Naive B cell (primary cell): ENCODE results near the gene MT1B. TPM values are rescaled to one million over a fixed set of nuclear protein-coding genes. Genes with fewer than 3 reads are reported as not detected.

Source experiments
- ATAC-seq, 2 donors: fragments of 150-1000 bp; cut with Tn5 transposase; 2 replicates each; pipeline ENCODE4 v1.10.0; 2021; ENCODE audit warnings: low read depth in 2 of 2, mild to moderate bottlenecking in 2 of 2, moderate library complexity in 2 of 2
- DNase-seq: peaks from one replicate; pipeline ENCODE4 v3.0.0; 2022
- H3K27ac Mint-ChIP-seq, 6 donors: one replicate each; pipeline ENCODE4 v1.8.0; 2020 to 2022; ENCODE audit warnings: mild to moderate bottlenecking in 6 of 6, mixed read lengths in 6 of 6, moderate library complexity in 5 of 6, inconsistent platforms in 2 of 6
- H3K27me3 Mint-ChIP-seq, 3 donors: one replicate each; pipeline ENCODE4 v1.8.0; 2021 to 2022; ENCODE audit warnings: mixed read lengths in 3 of 3, mild to moderate bottlenecking in 1 of 3
- H3K36me3 Mint-ChIP-seq, 2 donors: one replicate each; pipeline ENCODE4 v1.8.0; 2020 to 2022; ENCODE audit warnings: mixed read lengths in 2 of 2, inconsistent platforms in 1 of 2, mild to moderate bottlenecking in 1 of 2
- H3K4me1 Mint-ChIP-seq, 3 donors: one replicate each; pipeline ENCODE4 v1.8.0; 2020 to 2022; ENCODE audit warnings: mixed read lengths in 3 of 3, inconsistent platforms in 1 of 3, mild to moderate bottlenecking in 1 of 3, moderate library complexity in 1 of 3
- H3K4me3 Mint-ChIP-seq, 8 donors: one replicate each; pipeline ENCODE4 v1.8.0; 2020 to 2022; ENCODE audit warnings: mild to moderate bottlenecking in 8 of 8, mixed read lengths in 8 of 8, moderate library complexity in 8 of 8, inconsistent platforms in 2 of 8
- H3K9me3 Mint-ChIP-seq, 7 donors: one replicate each; pipeline ENCODE4 v1.8.0; 2020 to 2022; ENCODE audit warnings: mixed read lengths in 7 of 7, mild to moderate bottlenecking in 5 of 7, inconsistent platforms in 2 of 7, moderate library complexity in 1 of 7
- polyA plus RNA-seq, 6 donors: library from polyadenylated mRNA; unstranded; fragments of 300-500 nt; fragmentation: Illumina TruSeq; gene quantifications; one replicate each; pipeline ENCODE4 v1.2.3, GENCODE V29; 2021; ENCODE audit warnings: low read depth in 6 of 6

MT1B gene
- polyA plus RNA-seq, 6 donors from 2014 or later = not detected

DNA sequence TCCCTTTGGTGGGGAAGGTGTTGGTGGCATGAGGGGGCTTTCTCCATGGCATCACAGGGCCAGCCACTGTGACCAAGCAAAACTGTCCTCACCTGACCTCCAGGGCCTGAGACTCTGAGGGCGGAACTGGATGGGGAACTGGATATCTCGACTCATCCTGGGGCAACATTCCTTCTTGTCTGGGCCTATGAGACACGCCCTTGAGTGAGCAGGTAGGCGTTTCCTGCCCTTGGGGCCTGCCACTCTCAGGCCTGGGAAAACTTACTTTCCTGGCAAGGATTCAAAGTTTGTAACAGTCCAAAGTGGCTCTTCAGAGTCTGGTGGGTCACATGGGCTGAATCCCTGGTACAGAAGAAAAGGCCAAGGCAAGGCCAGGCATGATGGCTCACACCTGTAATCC is 40.2 kb downstream of the MT1B start:
- H3K4me3 Mint-ChIP-seq = no peak overlapping the region
- no peak for DNase-seq
- H3K9me3 Mint-ChIP-seq = peaks cover 0 to 8% (median 3%) of the 10 kb centered on the region in 7 donors
- peaks cover 0 to 2% of the 10 kb centered on the region in 2 donors for H3K36me3 Mint-ChIP-seq
- ATAC-seq = no peak
- no peak overlapping the region for H3K27ac Mint-ChIP-seq
- peaks cover 6 to 33% (median 27%) of the 10 kb centered on the region in 3 donors for H3K27me3 Mint-ChIP-seq
- H3K4me1 Mint-ChIP-seq = no peaks in the 10 kb centered on the region

DNA sequence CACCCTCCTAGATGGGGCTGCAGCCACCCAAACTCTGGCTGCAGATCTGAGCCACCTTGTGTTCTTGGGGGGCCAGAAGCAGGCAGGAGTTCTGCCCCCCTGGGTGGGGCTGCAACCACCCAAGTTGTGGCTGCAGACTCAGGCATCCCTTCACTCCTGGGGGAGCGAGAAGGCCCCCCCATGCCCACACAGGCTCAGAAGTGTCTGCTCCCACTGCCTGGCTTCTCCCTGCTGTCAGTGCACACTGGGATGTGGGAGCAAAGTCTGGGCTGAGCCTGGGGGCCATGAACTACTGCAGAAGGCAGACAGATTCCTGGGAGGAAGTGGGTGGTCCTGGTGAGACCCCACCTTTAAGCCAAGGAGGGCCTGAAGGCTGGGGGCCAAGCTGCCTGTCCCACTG is 43.6 kb downstream of the MT1B start:
- Mint-ChIP-seq H3K27me3 (peaks cover 3 to 23% (median 8%) of the 10 kb centered on the region in 3 donors), H3K4me3 (no peak overlapping the region), H3K27ac (no peak overlapping the region), H3K36me3 (peaks cover 0 to 8% of the 10 kb centered on the region in 2 donors), H3K9me3 (peaks cover 0 to 19% (median 7%) of the 10 kb centered on the region in 7 donors), H3K4me1 (no peaks in the 10 kb centered on the region)
- ATAC-seq = no peak
- no peak for DNase-seq

DNA sequence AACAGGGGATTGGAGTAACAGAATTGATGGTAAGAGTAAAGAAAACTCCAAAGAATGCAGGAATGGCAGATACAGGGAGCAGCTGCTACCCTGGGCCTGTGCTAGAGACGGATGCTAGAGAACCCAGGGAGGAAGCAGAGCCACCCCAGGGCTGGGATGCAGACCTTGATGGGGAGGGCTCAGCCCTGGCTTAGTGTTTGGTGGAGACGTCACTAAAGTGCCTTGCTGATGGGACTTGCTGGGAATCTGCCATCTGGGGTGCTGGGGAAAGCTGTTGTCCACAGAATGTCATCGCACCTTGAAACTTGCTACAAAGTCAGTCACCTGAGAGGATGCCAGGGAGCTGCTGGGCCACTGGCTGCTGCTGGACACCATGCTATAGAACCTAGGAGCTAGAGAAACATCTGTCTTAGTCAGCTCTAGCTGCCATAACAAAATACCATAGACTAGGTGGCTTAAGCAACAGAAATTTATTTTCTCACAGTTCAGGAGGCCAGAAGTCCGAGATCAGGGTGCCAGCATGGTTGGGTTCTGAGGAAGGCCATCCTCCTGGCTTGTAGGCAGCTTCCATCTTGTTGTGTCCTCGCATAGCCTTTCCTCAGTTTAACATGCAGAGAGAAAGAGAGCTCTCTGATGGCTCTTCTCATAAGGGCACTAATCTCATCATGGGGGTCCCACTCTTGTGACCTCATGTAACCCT is 45.9 kb downstream of the MT1B start:
- peaks cover 0 to 17% (median 0%) of the 10 kb centered on the region in 3 donors for H3K27me3 Mint-ChIP-seq
- peaks cover 0 to 8% of the 10 kb centered on the region in 2 donors for H3K36me3 Mint-ChIP-seq
- no peak overlapping the region for H3K4me3 Mint-ChIP-seq
- peaks cover 0 to 10% (median 6%) of the 10 kb centered on the region in 3 donors for H3K4me1 Mint-ChIP-seq
- ATAC-seq (no peak), DNase-seq (no peak)
- no peak overlapping the region for H3K27ac Mint-ChIP-seq
- H3K9me3 Mint-ChIP-seq = peaks cover 0 to 14% (median 5%) of the 10 kb centered on the region in 7 donors

DNA sequence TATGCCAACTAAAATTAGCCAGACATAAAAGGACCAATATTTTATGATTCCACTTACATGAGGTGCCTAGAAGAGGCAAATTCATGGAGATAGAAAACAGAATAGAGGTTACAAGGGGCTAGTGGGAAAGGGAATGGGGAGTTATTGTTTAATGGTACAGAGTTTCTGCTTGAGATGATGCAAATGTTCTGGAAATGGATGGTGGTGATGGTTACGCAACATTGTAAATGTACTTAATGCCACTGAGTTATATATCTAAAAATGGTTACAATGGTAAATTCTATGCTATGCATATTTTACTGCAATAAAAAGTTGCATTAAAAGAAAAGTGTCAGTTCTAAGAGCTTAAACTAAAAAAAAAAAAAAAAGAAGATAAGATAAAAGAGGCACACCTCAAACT is 48.5 kb downstream of the MT1B start:
- H3K4me3 Mint-ChIP-seq = no peak overlapping the region
- H3K4me1 Mint-ChIP-seq = peaks cover 0 to 10% (median 6%) of the 10 kb centered on the region in 3 donors

DNA sequence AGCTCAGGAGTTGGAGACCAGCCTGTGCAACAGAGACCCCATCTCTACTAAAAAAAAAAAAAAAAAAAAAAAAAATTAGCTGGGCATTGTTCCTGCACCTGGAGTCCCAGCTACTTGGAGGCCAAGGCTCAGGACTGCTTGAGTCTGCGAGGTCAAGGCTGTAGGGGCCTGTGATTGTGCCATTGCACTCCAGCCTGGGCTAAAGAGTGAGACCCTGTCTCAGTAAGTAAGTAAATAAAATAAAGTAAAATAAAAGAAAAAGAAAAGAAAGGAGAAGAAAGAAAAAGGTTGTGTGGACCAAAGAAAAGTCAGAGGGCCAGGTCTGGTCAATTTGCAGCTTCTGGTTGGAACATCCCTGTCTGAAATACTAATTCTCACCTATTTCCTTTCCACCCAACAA is 48.9 kb downstream of the MT1B start:
- H3K36me3 Mint-ChIP-seq = peaks cover 0 to 8% of the 10 kb centered on the region in 2 donors
- H3K4me1 Mint-ChIP-seq = peaks cover 0 to 10% (median 6%) of the 10 kb centered on the region in 3 donors
- peaks cover 0 to 11% (median 0%) of the 10 kb centered on the region in 3 donors for H3K27me3 Mint-ChIP-seq
- no peak for ATAC-seq
- H3K27ac Mint-ChIP-seq = peak overlapping the region in 1 of 6 donors; percentile 33
- DNase-seq = no peak
- H3K4me3 Mint-ChIP-seq = no peak overlapping the region
- H3K9me3 Mint-ChIP-seq = peaks cover 0 to 14% (median 5%) of the 10 kb centered on the region in 7 donors

More for the DNA sequence above, 48.5 kb downstream of the MT1B start:
- H3K36me3 Mint-ChIP-seq = peaks cover 0 to 8% of the 10 kb centered on the region in 2 donors
- ATAC-seq (no peak), DNase-seq (no peak)
- peaks cover 0 to 14% (median 5%) of the 10 kb centered on the region in 7 donors for H3K9me3 Mint-ChIP-seq
- H3K27me3 Mint-ChIP-seq = peaks cover 0 to 11% (median 0%) of the 10 kb centered on the region in 3 donors
- H3K27ac Mint-ChIP-seq = no peak overlapping the region

DNA sequence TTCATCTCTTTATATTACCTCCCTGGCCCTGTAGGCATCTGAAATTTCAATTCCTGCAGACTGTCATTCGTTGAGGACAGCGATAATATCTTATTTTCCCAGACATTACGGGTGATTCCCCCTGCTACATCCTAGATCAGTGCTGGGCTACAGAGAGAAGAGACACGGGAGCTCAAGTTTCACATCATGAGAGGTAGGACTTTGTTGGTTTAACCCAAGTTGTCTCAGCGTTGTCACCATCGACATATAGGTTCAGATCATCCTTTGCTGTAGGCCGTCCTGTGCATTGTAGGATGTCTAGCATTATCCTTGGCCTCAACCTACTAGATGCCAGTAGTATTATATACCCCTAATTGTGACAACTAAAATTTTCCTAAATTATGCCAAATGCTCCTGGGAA is 49.8 kb downstream of the MT1B start:
- Mint-ChIP-seq H3K9me3 (peaks cover 0 to 14% (median 5%) of the 10 kb centered on the region in 7 donors), H3K27ac (peak overlapping the region in 1 of 6 donors; percentile 76), H3K4me1 (peaks cover 0 to 10% (median 6%) of the 10 kb centered on the region in 3 donors), H3K4me3 (peak overlapping the region in 1 of 8 donors; percentile 53), H3K27me3 (peaks cover 0 to 11% (median 0%) of the 10 kb centered on the region in 3 donors), H3K36me3 (peaks cover 0 to 8% of the 10 kb centered on the region in 2 donors)
- no peak for ATAC-seq
- peak; percentile 2 for DNase-seq

Other genes with a start within 250 kb of the MT1B start
- 100 to 1,000 TPM in 3 of 6 donors, 10 to 100 TPM in 3; 54.4 to 290 (median 98.6) TPM for gene AMFR, start 226.3 kb upstream of the MT1B start, polyA plus RNA-seq
- 10 to 100 TPM; 61.6 to 83.9 (median 71.4) TPM for gene NUDT21, start 200.6 kb upstream of the MT1B start, polyA plus RNA-seq
- 10 to 100 TPM; 48.7 to 84.1 (median 69.7) TPM for gene OGFOD1, start 200.3 kb upstream of the MT1B start, polyA plus RNA-seq
- 10 to 100 TPM in 5 of 6 donors, 1 to 10 TPM in 1; 9.8 to 28.8 (median 17.7) TPM for gene BBS2, start 131.9 kb upstream of the MT1B start, polyA plus RNA-seq
- not detected for gene MT4, start 86.8 kb upstream of the MT1B start, polyA plus RNA-seq
- not detected for gene MT3, start 62.4 kb upstream of the MT1B start, polyA plus RNA-seq
- gene MT2A, start 43.3 kb upstream of the MT1B start, polyA plus RNA-seq = 10 to 100 TPM in 5 of 6 donors, 1 to 10 TPM in 1; 8.6 to 18.6 (median 11.2) TPM
- not detected for gene MT1E, start 26.1 kb upstream of the MT1B start, polyA plus RNA-seq
- gene MT1M, start 19.2 kb upstream of the MT1B start, polyA plus RNA-seq = not detected
- gene MT1A, start 13.2 kb upstream of the MT1B start, polyA plus RNA-seq = not detected
- 10 to 100 TPM in 1 of 6 donors, 1 to 10 TPM in 5; 4.0 to 10.3 (median 4.6) TPM for gene MT1F, start 6.1 kb downstream of the MT1B start, polyA plus RNA-seq
- not detected for gene MT1G, start 16.2 kb downstream of the MT1B start, polyA plus RNA-seq
- not detected for gene MT1H, start 17.9 kb downstream of the MT1B start, polyA plus RNA-seq
- gene MT1X, start 30.6 kb downstream of the MT1B start, polyA plus RNA-seq = 1 to 10 TPM in 5 of 6 donors, not detected in 1; 2.4 to 8.9 (median 8.0) TPM
- 10 to 100 TPM; 54.7 to 72.7 (median 66.8) TPM for gene NUP93, start 78.2 kb downstream of the MT1B start, polyA plus RNA-seq
- under 1 TPM in 3 of 6 donors, not detected in 3; 0.10 to 0.57 (median 0.26) TPM for gene SLC12A3, start 213.3 kb downstream of the MT1B start, polyA plus RNA-seq